ENCODE results near the gene PIGQ. TPM values are rescaled to one million over a fixed set of nuclear protein-coding genes. Genes with fewer than 3 reads are reported as not detected.
A peak's percentile ranks its signal among the peaks of the same experiment; 100 is the strongest.

PIGQ gene
- total and polyA plus RNA-seq, 2 of the 13 experiments (the other 11 are each of a cell fraction or from before 2014, with no cell fraction given) = 7.7 to 19.7 TPM

- TF ChIP-seq ZNF558 (CRISPR knock-in tag; IDR thresholded peaks at IDR 0.05; ENCODE audit: borderline replicate concordance) (no peak), RXRA (CRISPR knock-in tag; IDR thresholded peaks at IDR 0.05) (peak; percentile 55; the same call in 1 of the 2 replicates), AKAP8 (CRISPR knock-in tag; IDR thresholded peaks at IDR 0.05) (peak; percentile 87; the same call in 1 of the 2 replicates), TGIF2 (CRISPR knock-in tag; IDR thresholded peaks at IDR 0.05) (no peak), ETV6 (CRISPR knock-in tag; conservative IDR thresholded peaks at IDR 0.05) (no peak), ZMAT3 (CRISPR knock-in tag; conservative IDR thresholded peaks at IDR 0.05) (no peak), ZNF788 (CRISPR knock-in tag; IDR thresholded peaks at IDR 0.05; ENCODE audit: borderline replicate concordance) (peak; percentile 66; the same call in 1 of the 2 replicates), SMAD1 (CRISPR knock-in tag; IDR thresholded peaks at IDR 0.05; ENCODE audit: borderline replicate concordance, low read depth) (no peak), ZZZ3 (CRISPR knock-in tag; IDR thresholded peaks at IDR 0.05; ENCODE audit: borderline replicate concordance) (no peak), REXO4 (CRISPR knock-in tag; IDR thresholded peaks at IDR 0.05; ENCODE audit: borderline replicate concordance) (no peak), ZBTB40 (IDR thresholded peaks at IDR 0.05) (no peak), ZBTB40 (CRISPR knock-in tag; IDR thresholded peaks at IDR 0.05) (no peak), NFYC (CRISPR knock-in tag; IDR thresholded peaks at IDR 0.05) (peak; percentile 32; the same call in 1 of the 2 replicates), ZNF12 (CRISPR knock-in tag; IDR thresholded peaks at IDR 0.05) (no peak), ZBTB38 (CRISPR knock-in tag; IDR thresholded peaks at IDR 0.05) (no peak), PREB (CRISPR knock-in tag; IDR thresholded peaks at IDR 0.05) (no peak), KMT2B (CRISPR knock-in tag; IDR thresholded peaks at IDR 0.05) (no peak), CC2D1A (CRISPR knock-in tag; IDR thresholded peaks at IDR 0.05) (no peak), ARNT2 (CRISPR knock-in tag; IDR thresholded peaks at IDR 0.05; ENCODE audit: low read depth) (no peak), MTA1 (CRISPR knock-in tag; IDR thresholded peaks at IDR 0.05; ENCODE audit: borderline replicate concordance) (no peak), NRL (CRISPR knock-in tag; IDR thresholded peaks at IDR 0.05; ENCODE audit: borderline replicate concordance) (no peak)
Measured at GRCh38 chr16:585351-585750, 15.6 kb downstream of the PIGQ start (continued).

Data from HepG2 (cell line).